Measurements from ENCODE around the gene ANKRD30B.
"Not testable (repeated sequence)": the region's sequence is repeated elsewhere in the genome, so short reads cannot be mapped to it uniquely, and the experiment has no call there.

Gene ANKRD30B

GRCh38 chr18:14747513-14748474 is at the start of gene ANKRD30B:
ANKRD30B (plus strand) TSS chr18:14748172; CDS start chr18:14748420, 248 bp downstream.
- TF ChIP-seq CTCF (conservative IDR thresholded peaks at IDR 0.05; ENCODE audit: control insufficient read depth, insufficient read depth, low read depth, low read length) = no peak
- DNase-seq (ENCODE audit: low read depth) = no peak
- no peak within 1 kb of the TSS for H3K4me3 ChIP-seq (ENCODE audit: control insufficient read depth, low read depth, low read length)

- not testable (repeated sequence) for DNase-seq (ENCODE audit: low read depth); H3K4me3 ChIP-seq (ENCODE audit: control insufficient read depth, low read depth, low read length)
Observed at GRCh38 chr18:14701286-14702040, 46.5 kb upstream of the ANKRD30B start.

- not testable (repeated sequence) for DNase-seq (ENCODE audit: low read depth); H3K4me3 ChIP-seq (ENCODE audit: control insufficient read depth, low read depth, low read length)
Observed at GRCh38 chr18:14709761-14710160, 38.2 kb upstream of the ANKRD30B start.

GRCh38 chr18:14721569-14721968 is 26.4 kb upstream of the ANKRD30B start:
- not testable (repeated sequence) for H3K4me3 ChIP-seq (ENCODE audit: control insufficient read depth, low read depth, low read length); DNase-seq (ENCODE audit: low read depth)

- H3K4me3 ChIP-seq (ENCODE audit: control insufficient read depth, low read depth, low read length); DNase-seq (ENCODE audit: low read depth): not testable (repeated sequence)
Observed at GRCh38 chr18:14739056-14739455, 8.9 kb upstream of the ANKRD30B start.

- H3K4me3 ChIP-seq (ENCODE audit: control insufficient read depth, low read depth, low read length) = no peak overlapping the region
- no peak for TF ChIP-seq CTCF (conservative IDR thresholded peaks at IDR 0.05; ENCODE audit: control insufficient read depth, insufficient read depth, low read depth, low read length)
- no peak for DNase-seq (ENCODE audit: low read depth)
Observed at GRCh38 chr18:14746897-14747296, 1.1 kb upstream of the ANKRD30B start.

GRCh38 chr18:14748496-14748895 is 524 bp downstream of the ANKRD30B start:
- TF ChIP-seq CTCF (conservative IDR thresholded peaks at IDR 0.05; ENCODE audit: control insufficient read depth, insufficient read depth, low read depth, low read length) = no peak
- no peak for DNase-seq (ENCODE audit: low read depth)
- no peak overlapping the region for H3K4me3 ChIP-seq (ENCODE audit: control insufficient read depth, low read depth, low read length)

GRCh38 chr18:14763566-14763965 is 15.6 kb downstream of the ANKRD30B start:
- H3K4me3 ChIP-seq (ENCODE audit: control insufficient read depth, low read depth, low read length); DNase-seq (ENCODE audit: low read depth): not testable (repeated sequence)

- no peak for DNase-seq (ENCODE audit: low read depth)
- no peak for TF ChIP-seq CTCF (conservative IDR thresholded peaks at IDR 0.05; ENCODE audit: control insufficient read depth, insufficient read depth, low read depth, low read length)
- H3K4me3 ChIP-seq (ENCODE audit: control insufficient read depth, low read depth, low read length) = no peak overlapping the region
Observed at GRCh38 chr18:14767474-14767873, 19.5 kb downstream of the ANKRD30B start.
